ENCODE results near the gene PCDHA8.
"Not testable (repeated sequence)": the region's sequence is repeated elsewhere in the genome, so short reads cannot be mapped to it uniquely, and the experiment has no call there.

PCDHA8 gene

GRCh38 chr5:140840978-140841962, at the start of gene PCDHA8:
Gene PCDHA8, plus strand, starts transcription at chr5:140841187. Its CDS starts 135 bp downstream, at chr5:140841322.
- Mint-ChIP-seq H3K4me1 (no peaks in the 10 kb centered on the region), H3K27ac (no peak within 1 kb of the TSS), H3K4me3 (no peak within 1 kb of the TSS), H3K9me3 (peaks cover 14 to 22% of the 10 kb centered on the region in 2 donors), H3K27me3 (peaks cover 10% of the 10 kb centered on the region)
- ATAC-seq (no peak), DNase-seq (no peak)

GRCh38 chr5:140794595-140795258, 46.3 kb upstream of the PCDHA8 start, which contains the start of gene PCDHA2:
Gene PCDHA2, plus strand, starts transcription at chr5:140794852.
- Mint-ChIP-seq H3K9me3 (peaks cover 20 to 21% of the 10 kb centered on the region in 2 donors), H3K27ac (no peak within 1 kb of the TSS)
- no peak for DNase-seq

GRCh38 chr5:140795259-140795641, 45.7 kb upstream of the PCDHA8 start:
- H3K27me3 Mint-ChIP-seq: peaks cover 14% of the 10 kb centered on the region
- no peak overlapping the region for H3K4me3 Mint-ChIP-seq
- DNase-seq (no peak), ATAC-seq (no peak)
- no peak overlapping the region for H3K27ac Mint-ChIP-seq
- peaks cover 21 to 23% of the 10 kb centered on the region in 2 donors for H3K9me3 Mint-ChIP-seq
- H3K4me1 Mint-ChIP-seq: no peaks in the 10 kb centered on the region

More at GRCh38 chr5:140794595-140795258, 46.3 kb upstream of the PCDHA8 start, which contains the start of gene PCDHA2:
- no peak for ATAC-seq
- Mint-ChIP-seq H3K4me3 (no peak within 1 kb of the TSS), H3K27me3 (peaks cover 16% of the 10 kb centered on the region), H3K4me1 (no peaks in the 10 kb centered on the region)

GRCh38 chr5:140796072-140796717, 44.8 kb upstream of the PCDHA8 start:
- Mint-ChIP-seq H3K27me3 (peaks cover 14% of the 10 kb centered on the region), H3K9me3 (peaks cover 17 to 23% of the 10 kb centered on the region in 2 donors)
- H3K4me1 Mint-ChIP-seq, H3K4me3 Mint-ChIP-seq, ATAC-seq, H3K27ac Mint-ChIP-seq, DNase-seq: not testable (repeated sequence)

GRCh38 chr5:140796718-140797095, 44.3 kb upstream of the PCDHA8 start:
- Mint-ChIP-seq H3K27me3 (peaks cover 14% of the 10 kb centered on the region), H3K4me3 (no peak overlapping the region), H3K4me1 (no peaks in the 10 kb centered on the region), H3K27ac (no peak overlapping the region), H3K9me3 (peaks cover 15 to 23% of the 10 kb centered on the region in 2 donors)
- no peak for DNase-seq
- ATAC-seq: no peak

GRCh38 chr5:140800816-140801493, 40.0 kb upstream of the PCDHA8 start, which contains the start of gene PCDHA3:
Gene PCDHA3, plus strand, starts transcription at chr5:140801057.
- DNase-seq: no peak
- H3K9me3 Mint-ChIP-seq: peaks cover 13 to 14% of the 10 kb centered on the region in 2 donors
- ATAC-seq: no peak
- peaks cover 9% of the 10 kb centered on the region for H3K27me3 Mint-ChIP-seq
- H3K4me3 Mint-ChIP-seq: no peak within 1 kb of the TSS
- H3K27ac Mint-ChIP-seq: no peak within 1 kb of the TSS
- H3K4me1 Mint-ChIP-seq: no peaks in the 10 kb centered on the region

GRCh38 chr5:140801494-140801841, 39.5 kb upstream of the PCDHA8 start:
- H3K4me1 Mint-ChIP-seq: no peaks in the 10 kb centered on the region
- H3K4me3 Mint-ChIP-seq: no peak overlapping the region
- H3K9me3 Mint-ChIP-seq: peaks cover 13 to 14% of the 10 kb centered on the region in 2 donors
- DNase-seq (no peak), ATAC-seq (no peak)
- peaks cover 9% of the 10 kb centered on the region for H3K27me3 Mint-ChIP-seq
- H3K27ac Mint-ChIP-seq: no peak overlapping the region

GRCh38 chr5:140802381-140802780, 38.6 kb upstream of the PCDHA8 start:
- DNase-seq, ATAC-seq, H3K27me3 Mint-ChIP-seq, H3K4me3 Mint-ChIP-seq, H3K4me1 Mint-ChIP-seq, H3K27ac Mint-ChIP-seq: not testable (repeated sequence)
- peaks cover 13 to 14% of the 10 kb centered on the region in 2 donors for H3K9me3 Mint-ChIP-seq

GRCh38 chr5:140802781-140803271, 38.2 kb upstream of the PCDHA8 start:
- Mint-ChIP-seq H3K27me3 (peaks cover 9% of the 10 kb centered on the region), H3K4me1 (no peaks in the 10 kb centered on the region), H3K27ac (no peak overlapping the region), H3K4me3 (no peak overlapping the region), H3K9me3 (peaks cover 13 to 14% of the 10 kb centered on the region in 2 donors)
- DNase-seq (no peak), ATAC-seq (no peak)

- Mint-ChIP-seq H3K9me3 (peaks cover 9 to 48% of the 10 kb centered on the region in 2 donors), H3K27ac (no peak within 1 kb of the TSS), H3K4me1 (no peaks in the 10 kb centered on the region), H3K4me3 (no peak within 1 kb of the TSS), H3K27me3 (peaks cover 9% of the 10 kb centered on the region)
- no peak for DNase-seq
- ATAC-seq: no peak
Observed at GRCh38 chr5:140806834-140807775, 33.9 kb upstream of the PCDHA8 start, which contains the start of gene PCDHA4. Gene PCDHA4, plus strand, starts transcription at chr5:140807068.

GRCh38 chr5:140808241-140808888, 32.6 kb upstream of the PCDHA8 start:
- peaks cover 14 to 48% of the 10 kb centered on the region in 2 donors for H3K9me3 Mint-ChIP-seq
- not testable (repeated sequence) for H3K27ac Mint-ChIP-seq, H3K4me3 Mint-ChIP-seq, DNase-seq, H3K27me3 Mint-ChIP-seq, H3K4me1 Mint-ChIP-seq, ATAC-seq

GRCh38 chr5:140808889-140809291, 32.1 kb upstream of the PCDHA8 start:
- Mint-ChIP-seq H3K27me3 (peaks cover 9% of the 10 kb centered on the region), H3K9me3 (peaks cover 15 to 45% of the 10 kb centered on the region in 2 donors), H3K4me1 (no peaks in the 10 kb centered on the region), H3K27ac (no peak overlapping the region), H3K4me3 (no peak overlapping the region)
- ATAC-seq (no peak), DNase-seq (no peak)

GRCh38 chr5:140821375-140822280, 19.4 kb upstream of the PCDHA8 start, which contains the start of gene PCDHA5:
Gene PCDHA5, plus strand, starts transcription at chr5:140821613.
- no peak for DNase-seq
- ATAC-seq: no peak
- H3K4me3 Mint-ChIP-seq: no peak within 1 kb of the TSS
- no peak within 1 kb of the TSS for H3K27ac Mint-ChIP-seq
- H3K9me3 Mint-ChIP-seq: peaks cover 0 to 7% of the 10 kb centered on the region in 2 donors
- peaks cover 6% of the 10 kb centered on the region for H3K27me3 Mint-ChIP-seq
- H3K4me1 Mint-ChIP-seq: no peaks in the 10 kb centered on the region

Measured in stimulated activated naive CD8-positive, alpha-beta T cell treated with anti-CD3 and anti-CD28 coated beads, Interleukin-15, amount 100 ng/mL, for 72 hours (primary cell).